GM21381 (cell line): ENCODE data around the gene OST4.
A peak's percentile ranks its signal among the peaks of the same experiment; 100 is the strongest.

Experiments
- ATAC-seq: cut with Tn5 transposase; IDR thresholded peaks from one replicate; pipeline ENCODE4 v1.9.1; 2021; ENCODE audit warnings: mild to moderate bottlenecking, moderate library complexity; ENCODE audit not compliant: unreplicated experiment

Gene OST4

GRCh38 chr2:27054721-27055120, 16.7 kb downstream of the OST4 start:
- ATAC-seq: no peak

DNA sequence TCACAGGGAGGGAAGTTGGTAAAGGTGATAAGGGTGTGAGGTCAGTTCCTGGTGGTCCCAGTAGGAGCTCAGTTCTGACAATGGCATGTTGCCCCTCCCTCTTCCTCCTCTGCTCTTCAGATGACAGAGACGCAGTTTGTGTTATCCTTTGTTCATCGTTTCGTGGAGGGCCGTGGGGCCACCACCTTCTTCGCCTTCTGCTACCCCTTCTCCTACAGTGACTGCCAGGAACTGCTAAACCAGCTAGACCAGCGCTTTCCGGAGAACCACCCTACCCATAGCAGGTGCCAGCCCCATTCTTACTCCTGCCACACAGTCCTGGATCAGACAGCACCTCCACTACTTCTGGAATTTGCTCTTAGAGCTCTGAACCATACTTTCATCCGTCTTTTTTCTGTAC, 17.7 kb downstream of the OST4 start:
- ATAC-seq: no peak

GRCh38 chr2:27053321-27053720, 18.1 kb downstream of the OST4 start:
- ATAC-seq: no peak

DNA sequence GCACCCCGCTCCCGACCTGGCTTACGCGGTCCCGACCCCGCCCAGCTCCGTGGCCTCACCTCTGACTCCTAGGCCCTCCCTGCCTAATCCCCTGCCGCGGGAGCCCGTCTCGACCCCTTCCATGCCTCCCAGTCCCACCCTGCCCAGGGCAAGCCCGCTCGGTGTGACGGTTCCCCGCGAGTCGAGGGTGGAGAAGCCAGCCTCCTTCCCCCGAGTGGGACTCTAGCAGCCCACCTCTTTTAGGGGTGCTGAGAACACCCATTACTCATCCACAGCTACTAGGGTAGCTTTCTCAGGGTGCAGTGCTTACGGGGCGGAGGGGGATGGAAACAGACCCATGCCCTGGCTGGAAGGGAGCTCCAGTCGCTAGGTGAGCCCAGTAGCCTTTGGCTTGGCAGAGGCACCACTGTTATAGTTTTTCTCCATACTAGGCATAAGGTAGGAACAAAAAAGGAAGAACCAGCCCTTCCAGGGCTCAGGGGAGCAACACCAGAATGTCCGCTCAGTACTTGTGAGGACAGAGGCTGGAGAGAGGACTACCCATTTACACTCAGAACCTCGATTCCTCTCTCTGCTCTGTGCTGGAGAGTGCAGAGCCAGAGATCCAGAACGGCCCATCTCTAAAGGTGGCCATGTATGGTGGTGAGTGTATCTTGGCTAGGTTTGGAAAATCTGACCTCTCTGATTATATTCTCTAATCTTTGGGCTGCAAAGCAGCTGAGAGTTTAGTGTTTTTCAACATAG, 19.4 kb downstream of the OST4 start:
- no peak for ATAC-seq

- peak; percentile 67 for ATAC-seq
Measured at GRCh38 chr2:27050996-27051901, 20.2 kb downstream of the OST4 start, which contains the start of gene AGBL5. TSS of gene AGBL5 (plus strand) at chr2:27051668. CDS start at chr2:27052959, 1,291 bp downstream.

DNA sequence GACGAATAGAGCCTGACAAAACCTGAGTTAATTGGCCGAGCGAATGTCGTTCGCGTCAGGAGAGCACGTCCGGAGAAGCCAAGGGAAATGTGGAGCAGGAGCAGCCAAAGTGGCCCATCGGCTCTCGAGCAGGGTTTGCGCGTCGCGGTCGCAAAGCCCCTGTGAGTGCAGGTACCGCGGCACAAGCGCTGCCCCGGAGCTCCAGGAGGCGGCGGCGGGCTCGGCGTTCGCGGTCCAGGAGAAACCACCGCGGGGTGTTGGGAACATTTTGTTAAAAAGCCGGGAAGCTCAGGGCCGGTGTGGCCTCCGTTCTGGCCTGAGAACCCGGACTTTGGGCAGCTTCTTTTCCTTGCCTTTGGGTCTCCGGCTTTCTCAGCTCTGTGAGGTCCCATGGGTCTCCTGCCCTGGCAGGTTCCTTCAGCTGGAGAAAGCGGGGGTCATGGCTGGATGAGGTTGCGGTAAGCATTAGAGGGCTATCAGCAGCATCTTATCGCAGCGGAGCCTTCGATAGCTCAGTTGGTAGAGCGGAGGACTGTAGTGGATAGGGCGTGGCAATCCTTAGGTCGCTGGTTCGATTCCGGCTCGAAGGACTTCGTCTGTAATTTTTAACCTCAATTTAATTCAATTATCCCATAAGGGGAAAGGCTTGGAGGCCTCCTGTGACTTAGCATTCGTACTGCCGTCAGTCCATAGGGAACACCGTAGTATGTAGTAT, 21.0 kb downstream of the OST4 start:
- ATAC-seq: peak; percentile 49

- ATAC-seq: peak; percentile 16
Measured at GRCh38 chr2:27049422-27050280, 21.8 kb downstream of the OST4 start.

- no peak for ATAC-seq
Measured at GRCh38 chr2:27042985-27043634, 28.3 kb downstream of the OST4 start.

DNA sequence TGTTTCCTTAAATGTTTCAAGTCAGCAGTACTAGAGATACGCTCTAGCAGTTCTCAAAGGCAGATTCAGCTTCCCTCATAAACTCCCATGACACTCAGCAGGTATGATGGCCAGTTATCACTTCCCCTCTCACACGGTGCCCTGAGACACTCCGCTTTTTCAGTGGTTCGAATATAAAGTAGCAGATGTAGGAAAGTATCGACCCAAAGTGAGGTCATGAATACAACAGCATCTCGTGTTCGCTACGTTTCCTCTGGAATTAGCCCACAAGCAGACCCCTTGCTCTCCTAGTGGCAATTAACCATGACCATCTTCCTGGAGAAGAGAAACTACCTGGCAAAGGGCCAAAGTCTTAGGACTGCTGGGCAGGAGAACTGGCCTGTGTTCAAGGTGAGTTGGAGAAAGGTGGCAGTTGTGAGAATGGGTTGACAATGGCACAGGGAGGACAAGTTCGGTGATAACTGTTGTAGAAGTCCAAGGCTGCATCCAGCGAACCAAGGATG, 29.2 kb downstream of the OST4 start:
- ATAC-seq: peak; percentile 54

DNA sequence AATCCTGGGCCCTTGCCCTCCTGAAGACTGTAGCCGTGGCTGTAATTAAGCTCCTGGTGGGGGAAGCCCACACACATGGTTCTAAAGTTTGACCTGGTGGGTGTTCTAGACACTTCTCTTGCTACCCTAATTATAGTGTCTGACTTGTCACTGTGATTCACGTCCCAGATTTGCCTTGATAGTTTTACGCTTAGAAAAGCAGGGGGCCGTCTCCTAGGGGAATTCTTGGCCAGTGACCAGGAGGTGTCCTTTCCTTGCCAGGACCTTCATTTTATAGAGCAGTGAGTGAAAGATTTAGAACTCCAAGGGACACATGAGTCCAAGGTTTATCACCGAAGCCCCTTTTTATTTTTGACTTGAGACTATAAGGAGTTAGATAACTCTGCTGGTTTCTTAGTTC, 29.7 kb downstream of the OST4 start:
- ATAC-seq: peak; percentile 37

GRCh38 chr2:27040282-27040681, 31.2 kb downstream of the OST4 start:
- no peak for ATAC-seq

GRCh38 chr2:27039871-27040270, 31.6 kb downstream of the OST4 start:
- ATAC-seq: no peak

DNA sequence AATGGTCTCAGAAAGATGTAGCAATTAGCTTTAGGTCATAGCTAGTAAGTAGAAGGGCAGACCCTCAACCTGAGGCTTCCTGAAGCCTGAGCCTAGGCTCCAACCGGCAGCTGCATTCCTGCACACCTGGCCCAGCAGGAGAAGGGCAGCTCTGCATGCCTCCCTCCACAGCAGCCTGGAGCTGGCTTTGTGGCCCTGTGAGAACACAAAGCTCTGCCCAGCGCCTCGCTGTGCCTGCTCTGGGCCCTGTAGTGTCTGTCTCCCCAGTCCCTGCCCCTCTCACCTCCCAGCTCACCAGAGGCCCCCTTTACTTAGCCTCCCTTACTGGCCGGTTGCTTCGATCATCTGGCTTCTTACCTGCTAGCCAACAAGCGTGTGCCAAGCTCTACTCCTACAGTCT, 32.0 kb downstream of the OST4 start:
- no peak for ATAC-seq

DNA sequence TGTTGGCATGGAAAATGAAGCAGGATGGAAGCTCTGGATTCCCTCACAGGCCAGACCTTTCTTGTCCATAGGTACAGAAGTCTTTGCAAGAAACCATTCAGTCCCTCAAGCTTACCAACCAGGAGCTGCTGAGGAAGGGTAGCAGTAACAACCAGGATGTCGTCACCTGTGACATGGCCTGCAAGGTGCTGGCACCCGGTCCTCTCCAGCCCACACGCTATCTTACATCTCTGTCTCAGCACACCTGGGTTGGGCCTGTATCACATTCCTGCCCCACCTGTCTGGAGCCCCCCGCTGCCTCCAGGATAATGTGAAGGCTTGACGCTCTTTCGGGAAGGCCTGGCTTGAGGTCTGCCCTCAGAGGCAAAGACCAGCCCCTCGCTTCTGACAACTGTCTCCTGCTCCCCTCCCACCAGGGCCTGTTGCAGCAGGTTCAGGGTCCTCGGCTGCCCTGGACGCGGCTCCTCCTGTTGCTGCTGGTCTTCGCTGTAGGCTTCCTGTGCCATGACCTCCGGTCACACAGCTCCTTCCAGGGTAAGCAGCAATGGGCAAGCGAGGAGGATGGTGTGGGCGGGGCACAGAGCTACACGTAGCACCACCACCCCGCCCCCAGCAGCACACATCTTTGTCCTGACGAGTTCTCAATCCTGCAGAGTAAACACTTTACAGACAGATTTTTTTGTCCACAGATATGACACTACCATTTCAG, 32.7 kb downstream of the OST4 start:
- no peak for ATAC-seq

- no peak for ATAC-seq
Measured at GRCh38 chr2:27038012-27038411, 33.4 kb downstream of the OST4 start.

- no peak for ATAC-seq
Measured at GRCh38 chr2:27033253-27033852, 38.1 kb downstream of the OST4 start.

DNA sequence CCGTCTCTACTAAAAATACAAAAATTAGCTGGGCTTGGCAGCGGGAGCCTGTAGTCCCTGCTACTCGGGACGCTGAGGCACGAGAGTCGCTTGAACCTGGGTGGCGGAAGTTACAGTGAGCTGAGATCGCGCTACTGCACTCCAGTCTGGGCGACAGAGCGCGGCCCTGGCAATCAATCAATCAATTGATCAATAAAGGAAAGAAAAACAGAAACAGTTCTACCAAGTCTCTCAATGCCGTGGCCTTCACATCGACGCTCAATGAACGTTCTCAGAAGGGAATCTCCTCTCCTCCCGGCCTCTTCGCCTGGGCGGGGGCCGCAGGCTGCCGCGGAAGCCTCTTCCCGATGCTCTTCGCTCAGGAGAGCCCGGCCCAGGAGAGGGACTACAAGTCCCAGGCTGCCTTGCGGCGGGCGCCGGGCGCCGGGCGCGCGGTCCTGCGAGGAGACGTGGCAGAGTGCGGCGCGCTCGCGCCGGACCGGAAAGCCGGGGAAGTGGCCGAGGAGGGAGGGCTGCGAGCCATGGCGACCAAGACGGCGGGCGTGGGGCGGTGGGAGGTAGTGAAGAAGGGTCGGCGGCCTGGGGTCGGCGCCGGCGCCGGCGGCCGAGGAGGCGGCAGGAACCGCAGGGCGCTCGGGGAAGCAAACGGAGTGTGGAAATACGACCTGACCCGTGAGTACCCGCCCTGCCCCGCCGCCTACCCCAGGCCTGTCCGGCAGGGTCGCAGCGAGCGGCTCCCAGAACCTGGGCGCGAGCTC, 38.8 kb downstream of the OST4 start, which contains the start of gene TMEM214:
TMEM214 (plus strand) TSS at position 471 of the 758 bp plus-strand sequence; CDS start at position 522, 51 bp downstream.
- ATAC-seq: peak; percentile 89

DNA sequence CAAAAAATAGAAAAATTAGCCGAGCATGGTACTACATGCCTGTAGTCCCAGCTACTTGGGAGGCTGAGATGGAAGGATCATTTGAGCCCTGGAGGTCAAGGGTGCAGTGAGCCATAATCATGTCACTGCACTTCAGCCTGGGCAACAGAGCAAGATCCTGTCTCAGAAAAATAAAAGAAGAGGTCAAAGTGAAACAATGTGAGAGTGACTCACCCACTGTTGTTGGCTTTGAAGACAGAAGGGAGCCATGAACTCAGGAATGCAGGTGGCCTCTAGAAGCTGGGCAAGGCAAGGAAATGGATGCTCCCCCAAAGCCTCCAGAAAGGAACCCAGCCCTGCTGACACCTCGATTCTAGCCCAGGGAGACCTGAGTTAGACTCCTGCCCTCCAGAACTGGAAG, 42.4 kb downstream of the OST4 start:
- no peak for ATAC-seq
